HG02885 (cell line): ENCODE measurements around the gene DMXL1.
A peak's percentile ranks its signal among the peaks of the same experiment; 100 is the strongest.
"Not testable (repeated sequence)": the region's sequence is repeated elsewhere in the genome, so short reads cannot be mapped to it uniquely, and the experiment has no call there.

ENCODE experiments used
- ATAC-seq: cut with Tn5 transposase; IDR thresholded peaks from one replicate; pipeline ENCODE4 v1.9.1; 2021; ENCODE audit warnings: mild to moderate bottlenecking; ENCODE audit not compliant: unreplicated experiment, poor library complexity

The DMXL1 gene

GRCh38 chr5:119187776-119188529, 117.1 kb downstream of the DMXL1 start:
- no peak for ATAC-seq

GRCh38 chr5:119190470-119191095, 119.7 kb downstream of the DMXL1 start:
- ATAC-seq: no peak

- no peak for ATAC-seq
Observed at GRCh38 chr5:119191944-119192343, 121.1 kb downstream of the DMXL1 start.

GRCh38 chr5:119200795-119201194, 129.9 kb downstream of the DMXL1 start:
- ATAC-seq: no peak

- ATAC-seq: no peak
Observed at GRCh38 chr5:119207105-119207504, 136.2 kb downstream of the DMXL1 start.

GRCh38 chr5:119212026-119212425, 141.1 kb downstream of the DMXL1 start:
- ATAC-seq: no peak

GRCh38 chr5:119212676-119213075, 141.8 kb downstream of the DMXL1 start:
- no peak for ATAC-seq

GRCh38 chr5:119217183-119217582, 146.3 kb downstream of the DMXL1 start:
- ATAC-seq: no peak

GRCh38 chr5:119218830-119219782, 148.2 kb downstream of the DMXL1 start:
- no peak for ATAC-seq

GRCh38 chr5:119220576-119221197, 149.8 kb downstream of the DMXL1 start:
- ATAC-seq: peak; percentile 99

GRCh38 chr5:119221330-119221729, 150.4 kb downstream of the DMXL1 start:
- ATAC-seq: no peak

- ATAC-seq: no peak
Observed at GRCh38 chr5:119229950-119230349, 159.1 kb downstream of the DMXL1 start.

- no peak for ATAC-seq
Observed at GRCh38 chr5:119238265-119239118, 167.6 kb downstream of the DMXL1 start.

- ATAC-seq: no peak
Observed at GRCh38 chr5:119239119-119239417, 168.2 kb downstream of the DMXL1 start.

- ATAC-seq: not testable (repeated sequence)
Observed at GRCh38 chr5:119239826-119240225, 168.9 kb downstream of the DMXL1 start.

GRCh38 chr5:119243888-119244287, 173.0 kb downstream of the DMXL1 start:
- no peak for ATAC-seq

- no peak for ATAC-seq
Observed at GRCh38 chr5:119250946-119251901, 180.3 kb downstream of the DMXL1 start.

GRCh38 chr5:119255571-119256356, 184.9 kb downstream of the DMXL1 start:
- ATAC-seq: peak; percentile 40
